HG03378 (cell line): ENCODE data around the gene DDR1.

Source experiments
- ATAC-seq: cut with Tn5 transposase; IDR thresholded peaks from one replicate; pipeline ENCODE4 v1.9.1; 2021; ENCODE audit warnings: mild to moderate bottlenecking, moderate library complexity; ENCODE audit not compliant: unreplicated experiment

DDR1 gene

DNA sequence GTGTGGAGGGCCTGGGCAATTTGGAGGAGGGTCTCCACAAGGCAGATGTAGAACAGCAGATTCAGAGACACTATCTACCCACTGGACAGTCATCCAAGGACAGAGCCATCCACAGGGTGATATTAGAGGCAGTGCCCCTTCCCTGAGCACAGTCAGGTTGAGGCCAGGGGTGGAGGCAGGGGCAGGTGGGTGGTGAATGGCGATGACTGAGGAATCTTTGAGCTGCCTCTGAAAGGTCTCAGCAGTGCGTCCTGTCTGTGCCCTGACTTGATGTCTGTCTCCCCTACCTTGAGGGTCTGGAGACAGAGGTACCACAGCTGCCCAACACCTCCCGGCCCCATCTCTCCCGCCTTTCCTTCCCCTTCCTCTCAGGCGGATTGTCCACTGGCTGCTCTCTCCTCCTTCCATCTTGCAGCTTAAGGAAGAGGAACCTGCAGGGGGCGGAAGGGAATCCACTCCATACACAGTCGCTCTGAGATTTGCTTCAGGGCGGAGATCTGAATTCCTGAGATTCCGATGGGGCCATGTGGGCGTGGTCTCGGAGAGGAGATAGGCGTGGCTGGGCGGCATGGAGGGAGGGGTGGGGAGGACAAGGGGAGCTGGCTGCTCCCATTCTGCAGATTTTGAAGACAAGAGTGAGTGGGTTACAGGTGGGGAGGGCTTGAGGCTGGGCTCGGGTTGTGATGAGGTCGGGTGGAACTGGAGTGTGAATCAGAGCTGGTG is 58.2 kb downstream of the DDR1 start:
- ATAC-seq: no peak

- no peak for ATAC-seq
Measured at GRCh38 chr6:30944051-30944450, 59.7 kb downstream of the DDR1 start.

DNA sequence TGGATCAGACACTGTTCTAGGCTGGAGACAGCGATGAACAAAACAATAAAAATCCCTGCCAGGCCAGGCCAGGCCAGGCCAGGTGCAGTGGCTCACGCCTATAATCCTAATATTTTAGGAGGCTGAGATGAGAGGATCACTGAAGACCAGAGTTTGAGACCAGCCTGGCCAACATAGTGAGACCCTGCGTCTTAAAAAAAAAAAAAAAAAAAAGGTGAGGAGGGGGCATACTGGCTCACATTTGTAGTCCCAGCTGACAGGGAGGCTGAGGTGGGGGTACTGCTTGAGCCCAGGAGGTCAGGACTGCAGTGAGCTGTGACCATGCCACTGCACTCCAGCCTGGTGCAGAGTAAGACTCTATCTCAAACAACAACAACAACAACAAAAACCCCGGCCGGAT is 61.0 kb downstream of the DDR1 start:
- no peak for ATAC-seq

GRCh38 chr6:30947231-30947630 is 62.9 kb downstream of the DDR1 start:
- no peak for ATAC-seq

DNA sequence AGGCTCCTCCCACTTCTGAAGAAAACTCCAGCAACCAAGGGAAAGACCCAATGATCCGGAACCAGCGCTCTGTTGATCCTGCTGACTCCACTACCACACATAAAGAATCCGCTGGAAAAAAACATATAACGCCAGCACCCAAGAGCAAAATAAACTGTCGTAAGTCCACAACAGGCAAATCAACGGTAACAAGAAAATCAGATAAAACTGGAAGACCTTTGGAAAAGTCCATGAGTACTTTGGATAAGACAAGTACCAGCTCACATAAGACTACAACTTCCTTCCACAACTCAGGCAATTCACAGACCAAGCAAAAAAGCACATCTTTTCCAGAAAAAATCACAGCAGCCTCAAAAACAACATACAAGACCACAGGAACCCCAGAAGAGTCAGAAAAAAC is 64.5 kb downstream of the DDR1 start:
- ATAC-seq: no peak
